Trophoblast cell (in vitro differentiated cells and primary cell): ENCODE data around the gene HTRA2.
A peak's percentile ranks its signal among the peaks of the same experiment; 100 is the strongest.

Experiments used
- DNase-seq, 2 donors: peaks; one replicate each; pipeline ENCODE4 v3.0.0-alpha.2; 2016
- H2AFZ ChIP-seq: 2 replicates; pipeline ENCODE4 v1.6.1; 2013; ENCODE audit warnings: low read length, moderate library complexity, mild to moderate bottlenecking; ENCODE audit not compliant: insufficient read depth, poor library complexity
- H2AK5ac ChIP-seq: 2 replicates; pipeline ENCODE4 v1.6.1; 2013; ENCODE audit warnings: mild to moderate bottlenecking, low read length
- H2BK120ac ChIP-seq: 2 replicates; pipeline ENCODE4 v1.6.1; 2013; ENCODE audit warnings: low read length, mild to moderate bottlenecking, moderate library complexity; ENCODE audit not compliant: insufficient read depth, poor library complexity
- H2BK12ac ChIP-seq: 2 replicates; pipeline ENCODE4 v1.6.1; 2013; ENCODE audit warnings: mild to moderate bottlenecking, low read length, moderate library complexity
- H2BK5ac ChIP-seq: 2 replicates; pipeline ENCODE4 v1.6.1; 2013; ENCODE audit warnings: low read length, low read depth, moderate library complexity, mild to moderate bottlenecking; ENCODE audit not compliant: poor library complexity
- H3K14ac ChIP-seq: 2 replicates; pipeline ENCODE4 v1.6.1; 2013; ENCODE audit warnings: mild to moderate bottlenecking, low read length
- H3K18ac ChIP-seq: 2 replicates; pipeline ENCODE4 v1.6.1; 2013; ENCODE audit warnings: mild to moderate bottlenecking, low read length
- H3K23ac ChIP-seq: 2 replicates; pipeline ENCODE4 v1.6.1; 2013; ENCODE audit warnings: low read length
- H3K27ac ChIP-seq: 2 replicates; pipeline ENCODE4 v1.5.1; 2013; ENCODE audit warnings: low read depth, mild to moderate bottlenecking, inconsistent platforms, low read length, moderate library complexity
- H3K27me3 ChIP-seq: 2 replicates; pipeline ENCODE4 v1.6.1; 2013; ENCODE audit warnings: inconsistent platforms, mild to moderate bottlenecking, low read length, moderate library complexity; ENCODE audit not compliant: insufficient read depth
- H3K36me3 ChIP-seq, 2 experiments: 1 replicate in 1 of 2; 2 replicates in 1 of 2; pipeline ENCODE4 v1.6.1; 2013; ENCODE audit warnings: low read length in 2 of 2, mild to moderate bottlenecking in 2 of 2, moderate library complexity in 1 of 2; ENCODE audit not compliant: insufficient read depth in 2 of 2, control insufficient read depth in 1 of 2
- H3K4ac ChIP-seq: 2 replicates; pipeline ENCODE4 v1.6.1; 2013; ENCODE audit warnings: low read depth, mild to moderate bottlenecking, low read length, moderate library complexity
- H3K4me1 ChIP-seq, 2 experiments: 1 replicate in 1 of 2; 2 replicates in 1 of 2; pipeline ENCODE4 v1.6.1; 2013; ENCODE audit warnings: low read length in 2 of 2, mild to moderate bottlenecking in 2 of 2, moderate library complexity in 1 of 2; ENCODE audit not compliant: insufficient read depth in 2 of 2, control insufficient read depth in 1 of 2
- H3K4me2 ChIP-seq: 2 replicates; pipeline ENCODE4 v1.6.1; 2013; ENCODE audit warnings: inconsistent platforms, mild to moderate bottlenecking, low read length, moderate library complexity
- H3K4me3 ChIP-seq: 2 replicates; pipeline ENCODE4 v1.5.1; 2013; ENCODE audit warnings: mild to moderate bottlenecking, low read depth, low read length, inconsistent platforms
- H3K79me1 ChIP-seq: one replicate; pipeline ENCODE4 v1.6.1; 2013; ENCODE audit warnings: low read length
- H3K79me2 ChIP-seq: 2 replicates; pipeline ENCODE4 v1.6.1; 2013; ENCODE audit warnings: low read length, mild to moderate bottlenecking; ENCODE audit not compliant: control insufficient read depth, insufficient read depth, poor library complexity
- H3K9ac ChIP-seq: 2 replicates; pipeline ENCODE4 v1.6.1; 2013; ENCODE audit warnings: mild to moderate bottlenecking, low read length
- H3K9me3 ChIP-seq: 2 replicates; pipeline ENCODE4 v1.6.1; 2013; ENCODE audit warnings: low read depth, mild to moderate bottlenecking, control low read depth, inconsistent platforms, low read length; ENCODE audit not compliant: insufficient read depth
- H4K12ac ChIP-seq: 2 replicates; pipeline ENCODE4 v1.6.1; 2013; ENCODE audit warnings: low read depth, mild to moderate bottlenecking, low read length, moderate library complexity
- H4K8ac ChIP-seq: 2 replicates; pipeline ENCODE4 v1.6.1; 2013; ENCODE audit warnings: low read depth, mild to moderate bottlenecking, low read length, moderate library complexity
- H4K91ac ChIP-seq: one replicate; pipeline ENCODE4 v1.6.1; 2013; ENCODE audit warnings: low read depth, mild to moderate bottlenecking, low read length, moderate library complexity
- WGBS: extraction: QIAGEN DNeasy Blood & Tissue Kit; methylation state at CpG from one replicate; pipeline ENCODE4 v1.1.7; 2013; ENCODE audit warnings: missing lambda C conversion rate; ENCODE audit not compliant: insufficient read length, insufficient coverage; ENCODE audit errors: extremely low coverage; 5-methylcytosine and 5-hydroxymethylcytosine counted together

The HTRA2 gene

DNA sequence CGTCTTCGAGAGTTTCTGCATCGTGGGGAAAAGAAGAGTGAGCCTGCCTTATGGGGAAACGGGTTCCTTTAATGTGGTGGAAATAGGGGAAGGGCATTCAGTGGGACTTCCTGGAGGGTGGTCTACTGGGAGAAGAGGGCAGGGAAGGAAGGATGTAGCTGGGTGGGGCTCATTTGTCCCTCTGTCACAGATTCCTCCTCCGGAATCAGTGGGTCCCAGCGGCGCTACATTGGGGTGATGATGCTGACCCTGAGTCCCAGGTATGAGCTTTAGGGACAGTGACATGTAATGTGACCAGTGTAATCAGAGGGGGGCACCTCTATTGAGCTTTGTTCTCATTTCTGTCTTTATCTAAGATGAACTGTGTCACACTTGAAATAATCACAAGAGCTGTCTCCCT is 1.9 kb downstream of the HTRA2 start:
- Histone ChIP-seq H2BK5ac (no peak overlapping the region), H3K4ac (no peak overlapping the region), H3K18ac (no peak overlapping the region), H3K23ac (no peak overlapping the region), H3K79me1 (peaks cover 11% of the 10 kb centered on the region), H3K4me1 (peaks cover 9 to 13% of the 10 kb centered on the region in 2 experiments), H2BK12ac (no peak overlapping the region), H3K27ac (no peak overlapping the region), H2AFZ (no peak overlapping the region), H3K36me3 (peaks cover 26 to 32% of the 10 kb centered on the region in 2 experiments), H3K27me3 (no peaks in the 10 kb centered on the region), H3K79me2 (peaks cover 13% of the 10 kb centered on the region), H2AK5ac (no peak overlapping the region), H3K4me2 (no peak overlapping the region), H3K14ac (no peak overlapping the region), H3K9ac (no peak overlapping the region), H3K9me3 (no peaks in the 10 kb centered on the region), H4K12ac (no peak overlapping the region), H4K8ac (no peak overlapping the region), H4K91ac (no peak overlapping the region), H3K4me3 (no peak overlapping the region), H2BK120ac (no peak overlapping the region)
- DNase-seq = no peak
- WGBS = no CpG with 5 or more reads among the region's 7 CpGs

DNA sequence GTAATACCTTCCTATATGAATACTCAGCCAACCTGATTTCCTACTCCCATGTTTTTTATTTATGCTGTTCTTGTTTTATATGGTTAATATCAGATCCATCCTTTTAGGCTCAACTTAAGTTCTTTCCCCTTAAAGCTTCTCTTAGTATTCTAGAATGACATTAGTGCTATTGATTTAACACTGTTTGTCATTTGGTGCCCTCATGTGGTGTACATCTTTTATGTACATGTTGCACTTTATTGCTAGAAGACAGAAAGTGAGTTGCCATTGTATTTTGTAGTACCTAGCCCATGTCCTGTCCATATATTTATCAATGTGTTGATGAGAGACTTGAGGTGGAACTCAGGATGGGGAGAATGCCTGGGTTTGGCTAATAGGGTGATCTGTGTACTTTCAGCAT is 2.5 kb downstream of the HTRA2 start:
- H3K27me3 ChIP-seq = no peaks in the 10 kb centered on the region
- H3K4me3 ChIP-seq = no peak overlapping the region
- DNase-seq = peak in 1 of 2 donors; percentile 55
- H3K14ac ChIP-seq = no peak overlapping the region
- H2BK120ac ChIP-seq = no peak overlapping the region
- H3K4me1 ChIP-seq = peaks cover 9 to 13% of the 10 kb centered on the region in 2 experiments
- no peak overlapping the region for H2AFZ ChIP-seq
- H3K9ac ChIP-seq = no peak overlapping the region
- H4K91ac ChIP-seq = no peak overlapping the region
- no peak overlapping the region for H3K23ac ChIP-seq
- peaks cover 11% of the 10 kb centered on the region for H3K79me1 ChIP-seq
- H3K4ac ChIP-seq = no peak overlapping the region
- H2BK5ac ChIP-seq = no peak overlapping the region
- peaks cover 20 to 27% of the 10 kb centered on the region in 2 experiments for H3K36me3 ChIP-seq
- H2BK12ac ChIP-seq = no peak overlapping the region
- H4K12ac ChIP-seq = no peak overlapping the region
- no peak overlapping the region for H3K18ac ChIP-seq
- no peak overlapping the region for H3K27ac ChIP-seq
- no peak overlapping the region for H4K8ac ChIP-seq
- H3K9me3 ChIP-seq = no peaks in the 10 kb centered on the region
- peaks cover 13% of the 10 kb centered on the region for H3K79me2 ChIP-seq
- no peak overlapping the region for H2AK5ac ChIP-seq
- no peak overlapping the region for H3K4me2 ChIP-seq

DNA sequence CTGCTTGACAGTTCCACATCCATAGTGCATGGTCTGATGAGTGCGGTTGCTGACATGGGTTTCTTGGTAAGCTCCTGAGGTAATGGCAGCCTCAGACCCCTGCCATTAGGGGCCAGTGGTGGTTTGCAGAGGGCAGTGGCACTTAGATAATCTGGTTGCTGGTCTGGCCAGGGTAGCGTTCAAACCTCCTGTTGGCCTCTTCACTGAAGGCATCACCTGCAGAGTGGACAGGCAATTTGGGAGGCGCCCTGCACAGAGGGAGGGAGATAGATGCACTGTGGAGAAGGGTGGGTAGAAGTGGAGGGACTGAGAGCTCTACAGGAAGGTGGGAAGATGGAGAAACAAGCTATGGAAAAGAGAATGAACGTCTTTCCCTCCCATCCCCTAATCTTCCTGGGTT is 3.7 kb downstream of the HTRA2 start:
- Histone ChIP-seq H2BK5ac (no peak overlapping the region), H3K18ac (no peak overlapping the region), H3K36me3 (peaks cover 12 to 18% of the 10 kb centered on the region in 2 experiments), H3K79me1 (peaks cover 11% of the 10 kb centered on the region), H2BK12ac (no peak overlapping the region), H4K91ac (no peak overlapping the region), H4K8ac (no peak overlapping the region), H3K4me2 (no peak overlapping the region), H2AFZ (no peak overlapping the region), H3K9ac (no peak overlapping the region), H4K12ac (no peak overlapping the region), H2AK5ac (no peak overlapping the region), H2BK120ac (no peak overlapping the region), H3K27ac (no peak overlapping the region), H3K27me3 (no peaks in the 10 kb centered on the region), H3K23ac (no peak overlapping the region), H3K9me3 (no peaks in the 10 kb centered on the region), H3K4me3 (no peak overlapping the region), H3K14ac (no peak overlapping the region), H3K79me2 (peaks cover 11% of the 10 kb centered on the region), H3K4me1 (peaks cover 9% of the 10 kb centered on the region in 2 experiments), H3K4ac (no peak overlapping the region)
- WGBS = no CpG with 5 or more reads among the region's 4 CpGs
- DNase-seq = no peak

DNA sequence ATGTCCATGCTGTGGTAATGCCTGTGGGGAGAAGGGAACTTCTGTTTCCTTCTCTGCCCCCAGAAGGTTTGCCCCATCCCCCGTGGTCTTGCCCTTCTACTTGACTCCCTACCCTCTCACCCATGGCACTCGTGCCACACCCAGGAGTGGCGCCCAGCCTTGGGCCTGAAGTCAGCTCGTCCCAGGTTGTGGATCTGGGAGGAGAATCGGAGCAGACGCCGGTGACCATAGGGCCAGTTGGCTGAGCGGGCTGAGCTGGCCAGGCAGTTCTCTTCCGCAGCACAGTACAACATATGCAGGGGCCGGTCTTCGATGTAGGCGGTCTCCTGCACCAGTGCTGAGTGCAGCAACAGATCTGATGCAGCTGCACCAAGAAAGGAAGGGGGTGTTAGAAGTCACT is 4.7 kb downstream of the HTRA2 start:
- no peak overlapping the region for H3K4ac ChIP-seq
- H3K9me3 ChIP-seq = no peaks in the 10 kb centered on the region
- no peak overlapping the region for H2AK5ac ChIP-seq
- H3K18ac ChIP-seq = no peak overlapping the region
- peaks cover 12 to 18% of the 10 kb centered on the region in 2 experiments for H3K36me3 ChIP-seq
- H3K4me1 ChIP-seq = peaks cover 6% of the 10 kb centered on the region in 2 experiments
- no peak overlapping the region for H3K27ac ChIP-seq
- H4K8ac ChIP-seq = no peak overlapping the region
- H2AFZ ChIP-seq = no peak overlapping the region
- no peak overlapping the region for H3K14ac ChIP-seq
- WGBS = no CpG with 5 or more reads among the region's 12 CpGs
- no peak overlapping the region for H3K9ac ChIP-seq
- no peak overlapping the region for H4K12ac ChIP-seq
- H3K4me3 ChIP-seq = no peak overlapping the region
- H4K91ac ChIP-seq = no peak overlapping the region
- peaks cover 5% of the 10 kb centered on the region for H3K79me2 ChIP-seq
- H3K79me1 ChIP-seq = peaks cover 7% of the 10 kb centered on the region
- no peak overlapping the region for H3K4me2 ChIP-seq
- no peak overlapping the region for H2BK12ac ChIP-seq
- H2BK120ac ChIP-seq = no peak overlapping the region
- no peak for DNase-seq
- no peak overlapping the region for H3K23ac ChIP-seq
- H2BK5ac ChIP-seq = no peak overlapping the region
- no peaks in the 10 kb centered on the region for H3K27me3 ChIP-seq
